PC-9 (cell line): ENCODE results near the gene CD2AP.

Source experiments
- EZH2 ChIP-seq: fragments of 200-600 bp; sonication (generic); IDR thresholded peaks from 2 replicates; pipeline ENCODE4 v1.8.0; 2017; ENCODE audit warnings: antibody characterized with exemption, low read depth
- TF ChIP-seq, protein P1 (sequence below): fragments of 200-600 bp; sonication (generic); conservative IDR thresholded peaks from 2 replicates; pipeline ENCODE4 v1.6.1; 2017; ENCODE audit warnings: mixed run types, antibody characterized with exemption, mild to moderate bottlenecking, moderate library complexity

GRCh38 chr6:47587493-47587892 lies 109.9 kb downstream of the CD2AP start:
- TF ChIP-seq, protein P1, sequence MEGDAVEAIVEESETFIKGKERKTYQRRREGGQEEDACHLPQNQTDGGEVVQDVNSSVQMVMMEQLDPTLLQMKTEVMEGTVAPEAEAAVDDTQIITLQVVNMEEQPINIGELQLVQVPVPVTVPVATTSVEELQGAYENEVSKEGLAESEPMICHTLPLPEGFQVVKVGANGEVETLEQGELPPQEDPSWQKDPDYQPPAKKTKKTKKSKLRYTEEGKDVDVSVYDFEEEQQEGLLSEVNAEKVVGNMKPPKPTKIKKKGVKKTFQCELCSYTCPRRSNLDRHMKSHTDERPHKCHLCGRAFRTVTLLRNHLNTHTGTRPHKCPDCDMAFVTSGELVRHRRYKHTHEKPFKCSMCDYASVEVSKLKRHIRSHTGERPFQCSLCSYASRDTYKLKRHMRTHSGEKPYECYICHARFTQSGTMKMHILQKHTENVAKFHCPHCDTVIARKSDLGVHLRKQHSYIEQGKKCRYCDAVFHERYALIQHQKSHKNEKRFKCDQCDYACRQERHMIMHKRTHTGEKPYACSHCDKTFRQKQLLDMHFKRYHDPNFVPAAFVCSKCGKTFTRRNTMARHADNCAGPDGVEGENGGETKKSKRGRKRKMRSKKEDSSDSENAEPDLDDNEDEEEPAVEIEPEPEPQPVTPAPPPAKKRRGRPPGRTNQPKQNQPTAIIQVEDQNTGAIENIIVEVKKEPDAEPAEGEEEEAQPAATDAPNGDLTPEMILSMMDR = no peak
- no peak for TF ChIP-seq EZH2
